Panc1 (cell line): ENCODE data around the gene RPL18. TPM values are rescaled to one million over a fixed set of nuclear protein-coding genes. Genes with fewer than 3 reads are reported as not detected.

ENCODE experiments used
- ATAC-seq: fragments of 200-7000 bp; cut with Tn5 transposase; 2 replicates; pipeline ENCODE4 v1.9.1; 2020; ENCODE audit warnings: mild to moderate bottlenecking, moderate library complexity
- BruUV-seq: library from RNA; stranded (reverse); fragments of 400-500 nt; replicated peaks from 2 replicates; lab custom pipeline; 2021; lab: Mats Ljungman, UMichigan
- CTCF ChIA-PET: fragments of 300-600 bp; sonication (Branson Sonifier 250); formaldehyde crosslinking; loops from one replicate; lab custom pipeline; 2022; ENCODE audit warnings: antibody characterized with exemption; lab: Charles Lee
- POLR2A ChIA-PET: fragments of 300-600 bp; sonication (Branson Sonifier 250); formaldehyde crosslinking; loops from one replicate; lab custom pipeline; 2022; ENCODE audit warnings: antibody characterized with exemption; lab: Charles Lee
- DNase-seq: peaks from one replicate; pipeline ENCODE4 v3.0.0-alpha.2; 2010; ENCODE audit warnings: low read depth, low spot score
- H3K27ac ChIP-seq: 2 replicates; pipeline ENCODE4 v1.5.1; 2011; ENCODE audit warnings: mild to moderate bottlenecking, low read length, inconsistent platforms
- H3K27me3 ChIP-seq: fragments of 200-500 bp; sonication (Bioruptor generic); 2 replicates; pipeline ENCODE4 v1.6.0; 2014; ENCODE audit warnings: low read length, inconsistent platforms; ENCODE audit not compliant: control insufficient read depth, insufficient read depth
- H3K36me3 ChIP-seq: fragments of 200-500 bp; sonication (Bioruptor generic); 2 replicates; pipeline ENCODE4 v1.5.1; 2014; ENCODE audit warnings: inconsistent platforms, mild to moderate bottlenecking, low read length, moderate library complexity; ENCODE audit not compliant: control insufficient read depth, insufficient read depth
- H3K4me1 ChIP-seq: 2 replicates; pipeline ENCODE4 v1.5.1; 2011; ENCODE audit warnings: inconsistent platforms, mild to moderate bottlenecking, low read length, moderate library complexity; ENCODE audit not compliant: control insufficient read depth, insufficient read depth
- H3K4me3 ChIP-seq, 2 experiments: 2 replicates each; pipeline ENCODE4 v1.5.1; 2011 to 2012; ENCODE audit warnings: low read depth in 2 of 2, low read length in 2 of 2, mild to moderate bottlenecking in 2 of 2, inconsistent platforms in 1 of 2, moderate library complexity in 1 of 2
- H3K9me3 ChIP-seq: fragments of 200-500 bp; sonication (Bioruptor generic); 2 replicates; pipeline ENCODE4 v1.5.1; 2014; ENCODE audit warnings: low read depth, mild to moderate bottlenecking, inconsistent platforms, low read length, moderate library complexity; ENCODE audit not compliant: control insufficient read depth, insufficient read depth
- POLR2AphosphoS5 ChIP-seq: IDR thresholded peaks from 2 replicates; pipeline ENCODE4 v1.6.1; 2012; ENCODE audit warnings: mild to moderate bottlenecking, low read depth, low read length, moderate library complexity
- SIN3A ChIP-seq: IDR thresholded peaks from 2 replicates; pipeline ENCODE4 v1.6.1; 2012; ENCODE audit warnings: low read depth, mild to moderate bottlenecking, low read length, moderate library complexity, borderline replicate concordance; ENCODE audit not compliant: insufficient read depth
- TCF7L2 ChIP-seq: IDR thresholded peaks from 2 replicates; pipeline ENCODE4 v1.6.1; 2011; ENCODE audit warnings: mild to moderate bottlenecking, low read depth, low read length, inconsistent platforms
- in situ Hi-C: cut with HindIII; loops from 2 replicates; pipeline ENCODE4 v1.10.0; 2016; ENCODE audit warnings: low sequenced_read_pairs, low pct_unique_long_range_greater_than_20kb
- intact Hi-C: fragments of 100-400 bp; cut with micrococcal nuclease; formaldehyde crosslinking; loops from one replicate; pipeline ENCODE4 v1.10.0; 2022; ENCODE audit not compliant: unreplicated experiment
- total RNA-seq: library from RNA; stranded (reverse); gene quantifications from one replicate; pipeline ENCODE4 v1.2.1, GENCODE V29; 2021; ENCODE audit not compliant: unreplicated experiment
- TF ChIP-seq, protein P1 (sequence below), 2 experiments: IDR thresholded peaks; 2 replicates each; pipeline ENCODE4 v1.6.1; 2011 to 2012; ENCODE audit warnings: low read depth in 2 of 2, control low read depth in 1 of 2, low read length in 1 of 2, mild to moderate bottlenecking in 1 of 2, moderate library complexity in 1 of 2; ENCODE audit not compliant: insufficient read depth in 1 of 2
- TF ChIP-seq, protein P2 (sequence below): fragments of 450-650 bp; IDR thresholded peaks from 2 replicates; pipeline ENCODE4 v1.5.1; 2017; ENCODE audit warnings: mild to moderate bottlenecking

RPL18 gene
- total RNA-seq, 1 experiment from 2014 or later: 670 TPM

DNA sequence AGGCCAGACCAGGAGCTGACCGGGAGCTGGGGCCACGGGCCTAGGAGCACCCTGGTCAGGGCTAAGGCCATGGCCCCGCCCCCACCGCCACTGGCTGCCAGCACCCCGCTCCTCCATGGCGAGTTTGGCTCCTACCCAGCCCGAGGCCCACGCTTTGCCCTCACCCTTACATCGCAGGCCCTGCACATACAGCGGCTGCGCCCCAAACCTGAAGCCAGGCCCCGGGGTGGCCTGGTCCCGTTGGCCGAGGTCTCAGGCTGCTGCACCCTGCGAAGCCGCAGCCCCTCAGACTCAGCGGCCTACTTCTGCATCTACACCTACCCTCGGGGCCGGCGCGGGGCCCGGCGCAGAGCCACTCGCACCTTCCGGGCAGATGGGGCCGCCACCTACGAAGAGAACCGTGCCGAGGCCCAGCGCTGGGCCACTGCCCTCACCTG lies 6.9 kb upstream of the RPL18 start:
- Histone ChIP-seq H3K4me3 (no peak overlapping the region), H3K36me3 (no peaks in the 10 kb centered on the region), H3K4me1 (peaks cover 11% of the 10 kb centered on the region), H3K27me3 (no peaks in the 10 kb centered on the region), H3K9me3 (no peaks in the 10 kb centered on the region), H3K27ac (no peak overlapping the region)
- ATAC-seq: no peak
- ChIA-PET CTCF (no interaction called here), POLR2A (no interaction called here)
- DNase-seq: no peak
- TF ChIP-seq, protein P1, sequence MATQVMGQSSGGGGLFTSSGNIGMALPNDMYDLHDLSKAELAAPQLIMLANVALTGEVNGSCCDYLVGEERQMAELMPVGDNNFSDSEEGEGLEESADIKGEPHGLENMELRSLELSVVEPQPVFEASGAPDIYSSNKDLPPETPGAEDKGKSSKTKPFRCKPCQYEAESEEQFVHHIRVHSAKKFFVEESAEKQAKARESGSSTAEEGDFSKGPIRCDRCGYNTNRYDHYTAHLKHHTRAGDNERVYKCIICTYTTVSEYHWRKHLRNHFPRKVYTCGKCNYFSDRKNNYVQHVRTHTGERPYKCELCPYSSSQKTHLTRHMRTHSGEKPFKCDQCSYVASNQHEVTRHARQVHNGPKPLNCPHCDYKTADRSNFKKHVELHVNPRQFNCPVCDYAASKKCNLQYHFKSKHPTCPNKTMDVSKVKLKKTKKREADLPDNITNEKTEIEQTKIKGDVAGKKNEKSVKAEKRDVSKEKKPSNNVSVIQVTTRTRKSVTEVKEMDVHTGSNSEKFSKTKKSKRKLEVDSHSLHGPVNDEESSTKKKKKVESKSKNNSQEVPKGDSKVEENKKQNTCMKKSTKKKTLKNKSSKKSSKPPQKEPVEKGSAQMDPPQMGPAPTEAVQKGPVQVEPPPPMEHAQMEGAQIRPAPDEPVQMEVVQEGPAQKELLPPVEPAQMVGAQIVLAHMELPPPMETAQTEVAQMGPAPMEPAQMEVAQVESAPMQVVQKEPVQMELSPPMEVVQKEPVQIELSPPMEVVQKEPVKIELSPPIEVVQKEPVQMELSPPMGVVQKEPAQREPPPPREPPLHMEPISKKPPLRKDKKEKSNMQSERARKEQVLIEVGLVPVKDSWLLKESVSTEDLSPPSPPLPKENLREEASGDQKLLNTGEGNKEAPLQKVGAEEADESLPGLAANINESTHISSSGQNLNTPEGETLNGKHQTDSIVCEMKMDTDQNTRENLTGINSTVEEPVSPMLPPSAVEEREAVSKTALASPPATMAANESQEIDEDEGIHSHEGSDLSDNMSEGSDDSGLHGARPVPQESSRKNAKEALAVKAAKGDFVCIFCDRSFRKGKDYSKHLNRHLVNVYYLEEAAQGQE (IDR thresholded peaks at IDR 0.05; ENCODE audit: insufficient read depth in 1 of 2, low read depth in 2 of 2, low read length in 1 of 2): no peak
- TF ChIP-seq POLR2AphosphoS5: no peak
- no peak for TF ChIP-seq TCF7L2
- no TSS peak for BruUV-seq
- intact Hi-C loops (no loop called here), in situ Hi-C loops (no loop called here)

DNA sequence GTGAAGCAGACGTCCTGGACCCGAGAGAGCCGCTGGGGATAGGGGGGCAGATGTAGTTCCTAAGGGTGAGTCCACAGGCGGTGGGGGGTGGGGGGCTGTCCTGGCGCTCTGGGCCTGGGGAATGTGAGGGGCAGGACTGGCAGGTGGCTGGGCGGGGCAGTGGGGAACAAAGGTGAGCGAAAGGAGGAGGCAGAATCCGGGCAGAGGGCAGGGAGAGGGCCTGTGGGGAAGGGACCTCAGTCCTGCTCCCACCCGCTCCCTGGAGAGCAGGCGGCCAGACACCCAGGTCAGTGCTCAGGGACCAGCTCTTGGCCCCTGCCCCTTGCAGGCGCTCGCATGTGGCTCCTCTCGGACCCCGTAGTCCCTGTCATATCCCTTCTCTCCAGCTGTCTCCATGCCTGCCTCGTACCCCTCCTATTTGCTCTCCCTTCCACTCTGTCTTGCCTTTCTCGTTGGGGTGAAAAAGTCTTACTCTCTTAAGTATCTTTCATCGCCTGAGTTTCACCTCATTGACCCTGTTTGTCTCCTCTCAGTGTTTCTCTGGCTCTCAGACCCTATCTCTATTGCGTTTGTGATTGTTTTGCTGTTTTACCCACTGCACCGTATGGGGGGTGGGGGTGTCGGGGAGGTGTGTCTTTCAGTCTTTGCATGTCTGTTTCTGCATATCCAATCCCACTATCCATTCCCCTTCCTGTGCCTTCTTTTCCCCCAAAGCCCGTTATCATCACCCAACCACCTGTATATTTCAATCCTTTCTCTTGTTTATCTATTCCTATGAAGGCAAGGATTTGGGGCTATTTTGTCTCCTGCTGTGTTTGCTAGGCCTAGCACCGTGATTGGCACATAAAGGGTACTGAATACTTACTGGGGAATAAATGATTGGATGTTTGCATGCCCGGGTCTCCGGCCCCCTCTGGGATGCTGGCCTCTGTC lies 6.1 kb upstream of the RPL18 start:
- H3K4me1 ChIP-seq: peaks cover 8% of the 10 kb centered on the region
- ChIA-PET CTCF (no interaction called here), POLR2A (no interaction called here)
- no peaks in the 10 kb centered on the region for H3K9me3 ChIP-seq
- ATAC-seq: no peak
- no peak for DNase-seq
- intact Hi-C loops (no loop called here), in situ Hi-C loops (no loop called here)
- no peaks in the 10 kb centered on the region for H3K36me3 ChIP-seq
- H3K27ac ChIP-seq: no peak overlapping the region
- peak overlapping the region in 1 of 2 experiments; percentile 37; a peak in 1 of 4 replicates for H3K4me3 ChIP-seq
- no peaks in the 10 kb centered on the region for H3K27me3 ChIP-seq
- BruUV-seq: no TSS peak
- TF ChIP-seq, protein P2, sequence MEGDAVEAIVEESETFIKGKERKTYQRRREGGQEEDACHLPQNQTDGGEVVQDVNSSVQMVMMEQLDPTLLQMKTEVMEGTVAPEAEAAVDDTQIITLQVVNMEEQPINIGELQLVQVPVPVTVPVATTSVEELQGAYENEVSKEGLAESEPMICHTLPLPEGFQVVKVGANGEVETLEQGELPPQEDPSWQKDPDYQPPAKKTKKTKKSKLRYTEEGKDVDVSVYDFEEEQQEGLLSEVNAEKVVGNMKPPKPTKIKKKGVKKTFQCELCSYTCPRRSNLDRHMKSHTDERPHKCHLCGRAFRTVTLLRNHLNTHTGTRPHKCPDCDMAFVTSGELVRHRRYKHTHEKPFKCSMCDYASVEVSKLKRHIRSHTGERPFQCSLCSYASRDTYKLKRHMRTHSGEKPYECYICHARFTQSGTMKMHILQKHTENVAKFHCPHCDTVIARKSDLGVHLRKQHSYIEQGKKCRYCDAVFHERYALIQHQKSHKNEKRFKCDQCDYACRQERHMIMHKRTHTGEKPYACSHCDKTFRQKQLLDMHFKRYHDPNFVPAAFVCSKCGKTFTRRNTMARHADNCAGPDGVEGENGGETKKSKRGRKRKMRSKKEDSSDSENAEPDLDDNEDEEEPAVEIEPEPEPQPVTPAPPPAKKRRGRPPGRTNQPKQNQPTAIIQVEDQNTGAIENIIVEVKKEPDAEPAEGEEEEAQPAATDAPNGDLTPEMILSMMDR: no peak
- no peak for TF ChIP-seq SIN3A
- no peak for TF ChIP-seq TCF7L2
- TF ChIP-seq, protein P1 (IDR thresholded peaks at IDR 0.05; ENCODE audit: insufficient read depth in 1 of 2, low read depth in 2 of 2, low read length in 1 of 2): no peak
- no peak for TF ChIP-seq POLR2AphosphoS5
